ENCODE measurements around the gene NINL. TPM values are rescaled to one million over a fixed set of nuclear protein-coding genes. Genes with fewer than 3 reads are reported as not detected.

Gene NINL
- total and polyA plus RNA-seq, 2 of the 4 experiments (the other 2 are of a cell fraction) = 3.0 to 10.4 TPM

- Histone ChIP-seq H2BK15ac (ENCODE audit: low read depth, low read length) (no peak overlapping the region), H3K23ac (ENCODE audit: low read depth, low read length) (no peak overlapping the region), H3K4me1 (ENCODE audit: control insufficient read depth, insufficient read depth, low read length) (no peaks in the 10 kb centered on the region), H2BK120ac (ENCODE audit: low read depth, low read length) (no peak overlapping the region), H4K20me1 (ENCODE audit: insufficient read depth, low read length) (no peaks in the 10 kb centered on the region; the same call in 1 of the 2 replicates), H3K79me1 (ENCODE audit: low read depth in 1 of 2, low read length in 2 of 2) (no peaks in the 10 kb centered on the region), H3K9me1 (ENCODE audit: insufficient read depth, low read length) (no peaks in the 10 kb centered on the region; the same call in 1 of the 2 replicates), H3K27me3 (ENCODE audit: control insufficient read depth, insufficient read depth, low read length) (no peaks in the 10 kb centered on the region), H3K14ac (replicated peaks; ENCODE audit: low read depth, low read length) (no peak overlapping the region), H2BK5ac (ENCODE audit: low read depth, low read length, poor library complexity, severe bottlenecking) (no peak overlapping the region), H4K5ac (ENCODE audit: low read depth, low read length) (no peak overlapping the region), H3K4me2 (ENCODE audit: low read depth, low read length) (no peak overlapping the region), H3K4ac (ENCODE audit: low read depth, low read length) (no peak overlapping the region), H3K18ac (ENCODE audit: low read depth, low read length) (no peak overlapping the region), H3K27ac (ENCODE audit: insufficient read depth, low read length) (no peak overlapping the region), H4K91ac (ENCODE audit: insufficient read depth, low read depth, low read length) (no peak overlapping the region), H3K9me3 (ENCODE audit: control insufficient read depth, insufficient read depth, low read length) (no peaks in the 10 kb centered on the region), H3K4me3 (ENCODE audit: insufficient read depth, low read depth, low read length) (no peak overlapping the region), H3K36me3 (ENCODE audit: control insufficient read depth, insufficient read depth, low read length) (peaks cover 24% of the 10 kb centered on the region), H4K8ac (ENCODE audit: low read depth in 2 of 2, low read length in 2 of 2) (no peak overlapping the region), H2BK20ac (ENCODE audit: low read depth, low read length) (no peak overlapping the region), H2AK5ac (ENCODE audit: low read depth, low read length) (no peak overlapping the region), H2AFZ (replicated peaks; ENCODE audit: low read length, poor library complexity) (no peak overlapping the region), H3K56ac (ENCODE audit: extremely low read depth, insufficient read depth, low read length) (no peak overlapping the region), H3K9ac (ENCODE audit: low read depth, low read length) (no peak overlapping the region), H2AK9ac (replicated peaks; ENCODE audit: low read depth, low read length, poor library complexity) (peak overlapping the region; percentile 25)
- dilution Hi-C loops (cut with HindIII; ENCODE audit: low sequenced_read_pairs, unreplicated experiment) (no loop called here), intact Hi-C loops (cut with micrococcal nuclease) (no loop called here), in situ Hi-C loops (cut with MboI; ENCODE audit: low sequenced_read_pairs) (loop anchor here (25.0 kb wide), 2 partner anchors 161 to 486 kb away; no protein-coding TSS in a partner anchor)
- no TSS peak for BruUV-seq (replicated peaks)
- ChIA-PET CTCF (no interaction called here), POLR2A (ENCODE audit: unreplicated experiment) (no interaction called here)
- 95% methylated on average over 9 of the region's 13 CpGs; no CpG with 5 or more reads in 1 of the 2 experiments for WGBS, 2 experiments (ENCODE audit: extremely low coverage in 2 of 2, insufficient read length in 1 of 2)
- TF ChIP-seq RFX5 (IDR thresholded peaks at IDR 0.05; ENCODE audit: low read depth, low read length) (no peak), MXI1 (IDR thresholded peaks at IDR 0.05; ENCODE audit: borderline replicate concordance, low read depth, low read length) (no peak), ELK1 (IDR thresholded peaks at IDR 0.05; ENCODE audit: borderline replicate concordance, low read depth, low read length) (no peak), CTCF (conservative IDR thresholded peaks at IDR 0.05; ENCODE audit: low read depth, low read length) (no peak), FOS (IDR thresholded peaks at IDR 0.05; ENCODE audit: low read depth, low read length) (no peak), USF2 (IDR thresholded peaks at IDR 0.05; ENCODE audit: low read depth, low read length) (no peak)
- ATAC-seq (ENCODE audit: low read depth) (no peak), DNase-seq (no peak)
These were observed 84.4 kb downstream of the NINL start for GRCh38 chr20:25500880-25501351.
